SK-N-SH (cell line): ENCODE data around the gene ERC1.
"Not testable (repeated sequence)": the region's sequence is repeated elsewhere in the genome, so short reads cannot be mapped to it uniquely, and the experiment has no call there.

Experiments used
- EZH2phosphoT487 ChIP-seq: fragments of 200-600 bp; sonication (generic); IDR thresholded peaks from 2 replicates; pipeline ENCODE4 v1.6.1; 2017; ENCODE audit warnings: low read depth, mixed run types, mild to moderate bottlenecking, antibody characterized with exemption, moderate library complexity, borderline replicate concordance
- GABPA ChIP-seq: IDR thresholded peaks from 2 replicates; pipeline ENCODE4 v1.4.0; 2012; ENCODE audit warnings: low read depth, mild to moderate bottlenecking
- POLR2AphosphoS5 ChIP-seq: IDR thresholded peaks from 2 replicates; pipeline ENCODE4 v1.6.1; 2012; ENCODE audit warnings: low read depth, low read length
- RAD21 ChIP-seq: IDR thresholded peaks from 2 replicates; pipeline ENCODE4 v1.6.1; 2012; ENCODE audit warnings: mild to moderate bottlenecking, low read length
- RFX5 ChIP-seq: IDR thresholded peaks from 2 replicates; pipeline ENCODE4 v1.6.1; 2012; ENCODE audit warnings: mild to moderate bottlenecking, improper control_type of control experiment, low read length
- USF2 ChIP-seq: fragments of 150-350 bp; IDR thresholded peaks from 2 replicates; pipeline ENCODE4 v1.6.1; 2017; ENCODE audit warnings: antibody characterized with exemption, low read length, low read depth, borderline replicate concordance
- YY1 ChIP-seq: IDR thresholded peaks from 2 replicates; pipeline ENCODE4 v1.4.0; 2012; ENCODE audit warnings: low read depth, mild to moderate bottlenecking
- TF ChIP-seq, protein P1 (sequence below): IDR thresholded peaks from 2 replicates; pipeline ENCODE4; 2012
- TF ChIP-seq, protein P2 (sequence below): fragments of 200-600 bp; sonication (generic); IDR thresholded peaks from 2 replicates; pipeline ENCODE4 v1.6.1; 2017; ENCODE audit warnings: antibody characterized with exemption, mild to moderate bottlenecking, moderate library complexity
- TF ChIP-seq, protein P3 (sequence below): fragments of 150-350 bp; IDR thresholded peaks from 2 replicates; pipeline ENCODE4 v1.6.1; 2016; ENCODE audit warnings: mild to moderate bottlenecking, low read depth, low read length

GRCh38 chr12:1355871-1356270 lies 364.8 kb downstream of the ERC1 start:
- TF ChIP-seq, protein P1, sequence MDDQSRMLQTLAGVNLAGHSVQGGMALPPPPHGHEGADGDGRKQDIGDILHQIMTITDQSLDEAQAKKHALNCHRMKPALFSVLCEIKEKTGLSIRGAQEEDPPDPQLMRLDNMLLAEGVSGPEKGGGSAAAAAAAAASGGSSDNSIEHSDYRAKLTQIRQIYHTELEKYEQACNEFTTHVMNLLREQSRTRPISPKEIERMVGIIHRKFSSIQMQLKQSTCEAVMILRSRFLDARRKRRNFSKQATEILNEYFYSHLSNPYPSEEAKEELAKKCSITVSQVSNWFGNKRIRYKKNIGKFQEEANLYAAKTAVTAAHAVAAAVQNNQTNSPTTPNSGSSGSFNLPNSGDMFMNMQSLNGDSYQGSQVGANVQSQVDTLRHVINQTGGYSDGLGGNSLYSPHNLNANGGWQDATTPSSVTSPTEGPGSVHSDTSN, result not testable (repeated sequence)
- TF ChIP-seq, protein P2, sequence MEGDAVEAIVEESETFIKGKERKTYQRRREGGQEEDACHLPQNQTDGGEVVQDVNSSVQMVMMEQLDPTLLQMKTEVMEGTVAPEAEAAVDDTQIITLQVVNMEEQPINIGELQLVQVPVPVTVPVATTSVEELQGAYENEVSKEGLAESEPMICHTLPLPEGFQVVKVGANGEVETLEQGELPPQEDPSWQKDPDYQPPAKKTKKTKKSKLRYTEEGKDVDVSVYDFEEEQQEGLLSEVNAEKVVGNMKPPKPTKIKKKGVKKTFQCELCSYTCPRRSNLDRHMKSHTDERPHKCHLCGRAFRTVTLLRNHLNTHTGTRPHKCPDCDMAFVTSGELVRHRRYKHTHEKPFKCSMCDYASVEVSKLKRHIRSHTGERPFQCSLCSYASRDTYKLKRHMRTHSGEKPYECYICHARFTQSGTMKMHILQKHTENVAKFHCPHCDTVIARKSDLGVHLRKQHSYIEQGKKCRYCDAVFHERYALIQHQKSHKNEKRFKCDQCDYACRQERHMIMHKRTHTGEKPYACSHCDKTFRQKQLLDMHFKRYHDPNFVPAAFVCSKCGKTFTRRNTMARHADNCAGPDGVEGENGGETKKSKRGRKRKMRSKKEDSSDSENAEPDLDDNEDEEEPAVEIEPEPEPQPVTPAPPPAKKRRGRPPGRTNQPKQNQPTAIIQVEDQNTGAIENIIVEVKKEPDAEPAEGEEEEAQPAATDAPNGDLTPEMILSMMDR, result not testable (repeated sequence)
- TF ChIP-seq GABPA, EZH2phosphoT487, RAD21, POLR2AphosphoS5, USF2, YY1, RFX5: not testable (repeated sequence)
- TF ChIP-seq, protein P3, sequence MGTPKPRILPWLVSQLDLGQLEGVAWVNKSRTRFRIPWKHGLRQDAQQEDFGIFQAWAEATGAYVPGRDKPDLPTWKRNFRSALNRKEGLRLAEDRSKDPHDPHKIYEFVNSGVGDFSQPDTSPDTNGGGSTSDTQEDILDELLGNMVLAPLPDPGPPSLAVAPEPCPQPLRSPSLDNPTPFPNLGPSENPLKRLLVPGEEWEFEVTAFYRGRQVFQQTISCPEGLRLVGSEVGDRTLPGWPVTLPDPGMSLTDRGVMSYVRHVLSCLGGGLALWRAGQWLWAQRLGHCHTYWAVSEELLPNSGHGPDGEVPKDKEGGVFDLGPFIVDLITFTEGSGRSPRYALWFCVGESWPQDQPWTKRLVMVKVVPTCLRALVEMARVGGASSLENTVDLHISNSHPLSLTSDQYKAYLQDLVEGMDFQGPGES, result not testable (repeated sequence)
